ENCODE results near the gene CDC42EP1. TPM values are rescaled to one million over a fixed set of nuclear protein-coding genes. Genes with fewer than 3 reads are reported as not detected.
A peak's percentile ranks its signal among the peaks of the same experiment; 100 is the strongest.

Gene CDC42EP1
- polyA plus RNA-seq, 1 of the 3 experiments (the other 2 are of a cell fraction): 24.9 TPM

DNA sequence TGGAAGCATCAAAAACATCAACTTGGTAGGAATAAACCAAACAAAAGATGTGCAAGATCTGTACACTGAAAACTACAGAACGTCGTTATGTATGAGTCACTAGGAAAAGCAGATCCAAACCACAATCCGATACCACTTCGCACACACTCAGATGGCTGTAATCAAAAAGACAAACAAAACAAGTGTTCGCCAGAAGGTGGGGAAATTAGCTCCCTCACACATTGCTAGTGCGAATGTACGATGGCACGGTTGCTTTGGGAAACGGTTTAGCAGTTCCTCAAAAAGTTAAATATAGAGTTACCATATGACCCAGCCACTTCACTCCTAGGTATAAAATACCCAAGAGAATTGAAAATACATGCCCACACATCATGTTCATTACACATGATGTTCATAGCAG lies 26.3 kb upstream of the CDC42EP1 start (continued):
- TF ChIP-seq, protein P1, sequence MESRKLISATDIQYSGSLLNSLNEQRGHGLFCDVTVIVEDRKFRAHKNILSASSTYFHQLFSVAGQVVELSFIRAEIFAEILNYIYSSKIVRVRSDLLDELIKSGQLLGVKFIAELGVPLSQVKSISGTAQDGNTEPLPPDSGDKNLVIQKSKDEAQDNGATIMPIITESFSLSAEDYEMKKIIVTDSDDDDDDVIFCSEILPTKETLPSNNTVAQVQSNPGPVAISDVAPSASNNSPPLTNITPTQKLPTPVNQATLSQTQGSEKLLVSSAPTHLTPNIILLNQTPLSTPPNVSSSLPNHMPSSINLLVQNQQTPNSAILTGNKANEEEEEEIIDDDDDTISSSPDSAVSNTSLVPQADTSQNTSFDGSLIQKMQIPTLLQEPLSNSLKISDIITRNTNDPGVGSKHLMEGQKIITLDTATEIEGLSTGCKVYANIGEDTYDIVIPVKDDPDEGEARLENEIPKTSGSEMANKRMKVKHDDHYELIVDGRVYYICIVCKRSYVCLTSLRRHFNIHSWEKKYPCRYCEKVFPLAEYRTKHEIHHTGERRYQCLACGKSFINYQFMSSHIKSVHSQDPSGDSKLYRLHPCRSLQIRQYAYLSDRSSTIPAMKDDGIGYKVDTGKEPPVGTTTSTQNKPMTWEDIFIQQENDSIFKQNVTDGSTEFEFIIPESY (IDR thresholded peaks at IDR 0.05; ENCODE audit: borderline replicate concordance, low read depth): no peak
- TF ChIP-seq, protein P2, sequence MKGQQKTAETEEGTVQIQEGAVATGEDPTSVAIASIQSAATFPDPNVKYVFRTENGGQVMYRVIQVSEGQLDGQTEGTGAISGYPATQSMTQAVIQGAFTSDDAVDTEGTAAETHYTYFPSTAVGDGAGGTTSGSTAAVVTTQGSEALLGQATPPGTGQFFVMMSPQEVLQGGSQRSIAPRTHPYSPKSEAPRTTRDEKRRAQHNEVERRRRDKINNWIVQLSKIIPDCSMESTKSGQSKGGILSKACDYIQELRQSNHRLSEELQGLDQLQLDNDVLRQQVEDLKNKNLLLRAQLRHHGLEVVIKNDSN (IDR thresholded peaks at IDR 0.05; ENCODE audit: borderline replicate concordance, low read depth): no peak
- TF ChIP-seq, protein P3, sequence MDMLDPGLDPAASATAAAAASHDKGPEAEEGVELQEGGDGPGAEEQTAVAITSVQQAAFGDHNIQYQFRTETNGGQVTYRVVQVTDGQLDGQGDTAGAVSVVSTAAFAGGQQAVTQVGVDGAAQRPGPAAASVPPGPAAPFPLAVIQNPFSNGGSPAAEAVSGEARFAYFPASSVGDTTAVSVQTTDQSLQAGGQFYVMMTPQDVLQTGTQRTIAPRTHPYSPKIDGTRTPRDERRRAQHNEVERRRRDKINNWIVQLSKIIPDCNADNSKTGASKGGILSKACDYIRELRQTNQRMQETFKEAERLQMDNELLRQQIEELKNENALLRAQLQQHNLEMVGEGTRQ (IDR thresholded peaks at IDR 0.05; ENCODE audit: borderline replicate concordance, low read depth, low read length): no peak
- no peak for TF ChIP-seq SMC3 (IDR thresholded peaks at IDR 0.05; ENCODE audit: low read depth, low read length)
- no peak for TF ChIP-seq FOXM1 (IDR thresholded peaks at IDR 0.05; ENCODE audit: low read depth)
- TF ChIP-seq FOSL2 (IDR thresholded peaks at IDR 0.05; ENCODE audit: borderline replicate concordance, low read depth): peak; percentile 74; the same call in 1 of the 2 replicates
- TF ChIP-seq NFIC (IDR thresholded peaks at IDR 0.05; ENCODE audit: borderline replicate concordance): peak; percentile 62; the same call in 1 of the 2 replicates

DNA sequence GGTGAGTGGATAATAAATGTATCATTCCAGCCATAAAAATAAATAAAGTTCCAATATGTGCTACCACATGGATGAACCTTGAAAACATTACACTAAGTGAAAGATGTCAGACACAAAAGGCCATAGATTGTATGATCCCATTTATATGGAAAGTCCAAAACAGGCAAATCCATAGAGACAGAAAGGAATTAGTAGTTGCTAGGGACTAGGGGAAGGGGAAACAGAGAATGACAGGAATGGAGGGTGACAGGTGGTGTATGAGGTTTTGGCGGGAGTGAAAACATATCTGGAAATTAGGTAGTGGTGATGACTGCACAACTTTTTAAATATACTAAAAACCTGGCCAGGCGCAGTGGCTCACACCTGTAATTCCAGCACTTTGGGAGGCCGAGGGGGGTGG lies 25.8 kb upstream of the CDC42EP1 start:
- H3K4me2 ChIP-seq: no peak overlapping the region
- no peaks in the 10 kb centered on the region for H4K20me1 ChIP-seq (ENCODE audit: insufficient read depth)
- no peaks in the 10 kb centered on the region for H3F3A ChIP-seq (replicated peaks; ENCODE audit: insufficient read depth)
- no peak overlapping the region for H3K27ac ChIP-seq (ENCODE audit: low read depth in 2 of 2, low read length in 1 of 2)
- no peak for DNase-seq
- ChIA-PET CTCF (interaction anchor here (0.9 to 2.2 kb wide), 3 partner anchors 27 to 58 kb away, joined by 3 to 12 read pairs (median 3); no protein-coding TSS in a partner anchor), POLR2A (no interaction called here)
- TF ChIP-seq GATA2 (CRISPR knock-in tag; IDR thresholded peaks at IDR 0.05) (no peak), TCF12 (IDR thresholded peaks at IDR 0.05) (no peak), RFX5 (IDR thresholded peaks at IDR 0.05; ENCODE audit: low read length) (no peak), TAF1 (IDR thresholded peaks at IDR 0.05; ENCODE audit: borderline replicate concordance, low read depth, low read length) (no peak), FOXM1 (IDR thresholded peaks at IDR 0.05; ENCODE audit: low read depth) (no peak), SMC3 (IDR thresholded peaks at IDR 0.05; ENCODE audit: low read depth, low read length) (no peak), EP300 (IDR thresholded peaks at IDR 0.05; ENCODE audit: borderline replicate concordance in 1 of 2, low read depth in 1 of 2, low read length in 1 of 2) (no peak), JUND (IDR thresholded peaks at IDR 0.05) (no peak), TEAD4 (IDR thresholded peaks at IDR 0.05; ENCODE audit: borderline replicate concordance, insufficient read depth) (no peak), ELF1 (IDR thresholded peaks at IDR 0.05) (no peak), RAD21 (IDR thresholded peaks at IDR 0.05; ENCODE audit: low read length) (no peak), RCOR1 (IDR thresholded peaks at IDR 0.05; ENCODE audit: low read length) (no peak), GABPA (IDR thresholded peaks at IDR 0.05; ENCODE audit: low read depth) (no peak), FOXJ3 (CRISPR knock-in tag; IDR thresholded peaks at IDR 0.05) (no peak), MEF2A (IDR thresholded peaks at IDR 0.05; ENCODE audit: borderline replicate concordance, low read depth) (no peak), YY1 (IDR thresholded peaks at IDR 0.05; ENCODE audit: low read depth) (no peak), POLR2AphosphoS5 (IDR thresholded peaks at IDR 0.05; ENCODE audit: low read depth, low read length) (no peak)
- TF ChIP-seq, protein P1 (IDR thresholded peaks at IDR 0.05; ENCODE audit: borderline replicate concordance, low read depth): no peak
- TF ChIP-seq, protein P4, sequence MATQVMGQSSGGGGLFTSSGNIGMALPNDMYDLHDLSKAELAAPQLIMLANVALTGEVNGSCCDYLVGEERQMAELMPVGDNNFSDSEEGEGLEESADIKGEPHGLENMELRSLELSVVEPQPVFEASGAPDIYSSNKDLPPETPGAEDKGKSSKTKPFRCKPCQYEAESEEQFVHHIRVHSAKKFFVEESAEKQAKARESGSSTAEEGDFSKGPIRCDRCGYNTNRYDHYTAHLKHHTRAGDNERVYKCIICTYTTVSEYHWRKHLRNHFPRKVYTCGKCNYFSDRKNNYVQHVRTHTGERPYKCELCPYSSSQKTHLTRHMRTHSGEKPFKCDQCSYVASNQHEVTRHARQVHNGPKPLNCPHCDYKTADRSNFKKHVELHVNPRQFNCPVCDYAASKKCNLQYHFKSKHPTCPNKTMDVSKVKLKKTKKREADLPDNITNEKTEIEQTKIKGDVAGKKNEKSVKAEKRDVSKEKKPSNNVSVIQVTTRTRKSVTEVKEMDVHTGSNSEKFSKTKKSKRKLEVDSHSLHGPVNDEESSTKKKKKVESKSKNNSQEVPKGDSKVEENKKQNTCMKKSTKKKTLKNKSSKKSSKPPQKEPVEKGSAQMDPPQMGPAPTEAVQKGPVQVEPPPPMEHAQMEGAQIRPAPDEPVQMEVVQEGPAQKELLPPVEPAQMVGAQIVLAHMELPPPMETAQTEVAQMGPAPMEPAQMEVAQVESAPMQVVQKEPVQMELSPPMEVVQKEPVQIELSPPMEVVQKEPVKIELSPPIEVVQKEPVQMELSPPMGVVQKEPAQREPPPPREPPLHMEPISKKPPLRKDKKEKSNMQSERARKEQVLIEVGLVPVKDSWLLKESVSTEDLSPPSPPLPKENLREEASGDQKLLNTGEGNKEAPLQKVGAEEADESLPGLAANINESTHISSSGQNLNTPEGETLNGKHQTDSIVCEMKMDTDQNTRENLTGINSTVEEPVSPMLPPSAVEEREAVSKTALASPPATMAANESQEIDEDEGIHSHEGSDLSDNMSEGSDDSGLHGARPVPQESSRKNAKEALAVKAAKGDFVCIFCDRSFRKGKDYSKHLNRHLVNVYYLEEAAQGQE (IDR thresholded peaks at IDR 0.05; ENCODE audit: low read depth, low read length): no peak
- no peaks in the 10 kb centered on the region for H3K79me2 ChIP-seq (ENCODE audit: insufficient read depth)
- H3K9me3 ChIP-seq: no peaks in the 10 kb centered on the region
- no peak overlapping the region for H2AFZ ChIP-seq (ENCODE audit: low read depth)
- H3K27me3 ChIP-seq (ENCODE audit: insufficient read depth): no peaks in the 10 kb centered on the region
- peaks cover 0 to 8% of the 10 kb centered on the region in 2 experiments; a peak in 2 of 4 replicates for H3K4me1 ChIP-seq (ENCODE audit: control insufficient read depth in 1 of 2, insufficient read depth in 2 of 2, low read depth in 1 of 2, low read length in 1 of 2)
- H3K9ac ChIP-seq: no peak overlapping the region
- H3K36me3 ChIP-seq (replicated peaks in 1 of 2; ENCODE audit: control insufficient read depth in 1 of 2, insufficient read depth in 2 of 2, low read length in 1 of 2): no peaks in the 10 kb centered on the region
- 99% methylated on average over 3 of the region's 3 CpGs for WGBS (ENCODE audit: low lambda C conversion rate)
- no peaks in the 10 kb centered on the region for H3K9me2 ChIP-seq
- no peak overlapping the region for H3K4me3 ChIP-seq (ENCODE audit: low read depth in 2 of 2, low read length in 1 of 2)

All from SK-N-SH (cell line).